Sigmoid colon (tissue), 3 donors: ENCODE data around the gene S100A7.

Source experiments
- POLR2A ChIP-seq, 2 donors: fragments of 450-650 bp; IDR thresholded peaks; one replicate each; pipeline ENCODE4 v1.6.1; 2016; ENCODE audit warnings: antibody characterized with exemption in 2 of 2, mild to moderate bottlenecking in 2 of 2, moderate library complexity in 2 of 2
- TF ChIP-seq, protein P1 (sequence below), 4 experiments: fragments of 450-650 bp in 3 of 4; fragments of 200-600 bp in 1 of 4; IDR thresholded peaks; one replicate each; pipeline ENCODE4 v1.5.1; 2016 to 2019; ENCODE audit warnings: antibody characterized with exemption in 4 of 4, mild to moderate bottlenecking in 3 of 4, moderate library complexity in 2 of 4

- TF ChIP-seq, protein P1, sequence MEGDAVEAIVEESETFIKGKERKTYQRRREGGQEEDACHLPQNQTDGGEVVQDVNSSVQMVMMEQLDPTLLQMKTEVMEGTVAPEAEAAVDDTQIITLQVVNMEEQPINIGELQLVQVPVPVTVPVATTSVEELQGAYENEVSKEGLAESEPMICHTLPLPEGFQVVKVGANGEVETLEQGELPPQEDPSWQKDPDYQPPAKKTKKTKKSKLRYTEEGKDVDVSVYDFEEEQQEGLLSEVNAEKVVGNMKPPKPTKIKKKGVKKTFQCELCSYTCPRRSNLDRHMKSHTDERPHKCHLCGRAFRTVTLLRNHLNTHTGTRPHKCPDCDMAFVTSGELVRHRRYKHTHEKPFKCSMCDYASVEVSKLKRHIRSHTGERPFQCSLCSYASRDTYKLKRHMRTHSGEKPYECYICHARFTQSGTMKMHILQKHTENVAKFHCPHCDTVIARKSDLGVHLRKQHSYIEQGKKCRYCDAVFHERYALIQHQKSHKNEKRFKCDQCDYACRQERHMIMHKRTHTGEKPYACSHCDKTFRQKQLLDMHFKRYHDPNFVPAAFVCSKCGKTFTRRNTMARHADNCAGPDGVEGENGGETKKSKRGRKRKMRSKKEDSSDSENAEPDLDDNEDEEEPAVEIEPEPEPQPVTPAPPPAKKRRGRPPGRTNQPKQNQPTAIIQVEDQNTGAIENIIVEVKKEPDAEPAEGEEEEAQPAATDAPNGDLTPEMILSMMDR (IDR thresholded peaks at IDR 0.05): no peak
- TF ChIP-seq POLR2A (IDR thresholded peaks at IDR 0.05): no peak
These were observed 27.4 kb downstream of the S100A7 start for GRCh38 chr1:153432874-153433681.
